B cell (primary cell): ENCODE measurements around the gene HEPACAM2. TPM values are rescaled to one million over a fixed set of nuclear protein-coding genes. Genes with fewer than 3 reads are reported as not detected.
A peak's percentile ranks its signal among the peaks of the same experiment; 100 is the strongest.

Experiments
- ATAC-seq: fragments of 200-7000 bp; cut with Tn5 transposase; one replicate; pipeline ENCODE4 v1.10.0; 2021; ENCODE audit warnings: low read depth, mild to moderate bottlenecking, moderate number of reproducible peaks, moderate library complexity
- CTCF ChIA-PET: fragments of 350-600 bp; sonication (Branson Sonifier 250); formaldehyde crosslinking; loops from one replicate; lab custom pipeline; 2021; ENCODE audit warnings: antibody characterized with exemption, inconsistent platforms; lab: Charles Lee
- POLR2A ChIA-PET: fragments of 350-600 bp; sonication (Branson Sonifier 250); formaldehyde crosslinking; loops from one replicate; lab custom pipeline; 2021; ENCODE audit warnings: antibody characterized with exemption; lab: Charles Lee
- DNase-seq: peaks from one replicate; pipeline ENCODE4 v3.0.0; 2013
- H2AFZ ChIP-seq: 2 replicates; pipeline ENCODE4 v1.6.1; 2012; ENCODE audit warnings: mild to moderate bottlenecking, low read depth, low read length; ENCODE audit not compliant: insufficient read depth, poor library complexity, severe bottlenecking
- H3K27ac ChIP-seq, 2 donors: 1 replicate in 1 of 2; 2 replicates in 1 of 2; pipeline ENCODE4 v1.5.1; 2012 to 2013; ENCODE audit warnings: low read length in 2 of 2, mild to moderate bottlenecking in 2 of 2, moderate library complexity in 1 of 2
- H3K27me3 ChIP-seq, 4 experiments: fragments of 200-600 bp in 1 of 4; sonication (generic) in 1 of 4; replicated peaks in 1 of 4; 1 replicate in 2 of 4; 2 replicates in 2 of 4; pipeline versions ENCODE4 v1.6.1 to v1.7.0; 2013 to 2016; ENCODE audit warnings: low read length in 3 of 4, mild to moderate bottlenecking in 2 of 4, mixed read lengths in 1 of 4, moderate library complexity in 1 of 4; ENCODE audit not compliant: insufficient read depth in 4 of 4, control insufficient read depth in 3 of 4; ENCODE audit errors: control extremely low read depth in 1 of 4
- H3K36me3 ChIP-seq, 2 experiments: replicated peaks in 1 of 2; 1 replicate in 1 of 2; 2 replicates in 1 of 2; pipeline versions ENCODE4 v1.6.1 to v1.7.1; 2013; ENCODE audit warnings: low read length in 1 of 2; ENCODE audit not compliant: insufficient read depth in 2 of 2, control insufficient read depth in 1 of 2; ENCODE audit errors: control extremely low read depth in 1 of 2, extremely low read depth in 1 of 2
- H3K4me1 ChIP-seq, 2 donors: fragments of 200-600 bp in 1 of 2; sonication (generic) in 1 of 2; 1 replicate in 1 of 2; 2 replicates in 1 of 2; pipeline versions ENCODE4 v1.5.1 to v1.6.1; 2013 to 2017; ENCODE audit warnings: low read length in 2 of 2; ENCODE audit not compliant: control insufficient read depth in 2 of 2, insufficient read depth in 2 of 2
- H3K4me2 ChIP-seq: replicated peaks from 2 replicates; pipeline ENCODE3; 2012; ENCODE audit warnings: mild to moderate bottlenecking, low read depth, low read length; ENCODE audit not compliant: poor library complexity, severe bottlenecking
- H3K4me3 ChIP-seq, 5 experiments: fragments of 200-600 bp in 1 of 5; sonication (generic) in 1 of 5; 1 replicate in 3 of 5; 2 replicates in 2 of 5; pipeline versions ENCODE4 v1.5.1 to v1.7.0; 2011 to 2016; ENCODE audit warnings: low read length in 4 of 5, mild to moderate bottlenecking in 4 of 5, low read depth in 2 of 5, control low read depth in 1 of 5, moderate library complexity in 1 of 5; ENCODE audit not compliant: insufficient read depth in 1 of 5; ENCODE audit errors: control extremely low read depth in 1 of 5, extremely low read depth in 1 of 5
- H3K79me2 ChIP-seq: fragments of 200-600 bp; sonication (generic); one replicate; pipeline ENCODE4 v1.6.0; 2016; ENCODE audit warnings: low read length; ENCODE audit not compliant: control insufficient read depth, insufficient read depth
- H3K9ac ChIP-seq: fragments of 200-600 bp; sonication (generic); 2 replicates; pipeline ENCODE4 v1.6.1; 2017; ENCODE audit warnings: mild to moderate bottlenecking, low read length, moderate library complexity
- H3K9me3 ChIP-seq, 3 donors: one replicate each; pipeline versions ENCODE4 v1.6.1 to v1.7.1; 2013; ENCODE audit warnings: low read length in 2 of 3; ENCODE audit not compliant: control insufficient read depth in 2 of 3, insufficient read depth in 1 of 3; ENCODE audit errors: control extremely low read depth in 1 of 3
- H4K20me1 ChIP-seq: 2 replicates; pipeline ENCODE4 v1.6.0; 2012; ENCODE audit warnings: mild to moderate bottlenecking, low read length; ENCODE audit not compliant: insufficient read depth, control insufficient read depth, poor library complexity, severe bottlenecking
- H3K27ac Mint-ChIP-seq: one replicate; pipeline ENCODE4 v1.8.0; 2021; ENCODE audit warnings: mixed read lengths
- H3K27me3 Mint-ChIP-seq: one replicate; pipeline ENCODE4 v1.8.0; 2021; ENCODE audit warnings: mixed read lengths
- H3K4me1 Mint-ChIP-seq: one replicate; pipeline ENCODE4 v1.8.0; 2021; ENCODE audit warnings: mixed read lengths
- H3K4me3 Mint-ChIP-seq: one replicate; pipeline ENCODE4 v1.8.0; 2021; ENCODE audit warnings: mixed read lengths
- H3K9me3 Mint-ChIP-seq: one replicate; pipeline ENCODE4 v1.8.0; 2022; ENCODE audit warnings: mixed read lengths; ENCODE audit not compliant: insufficient read depth
- EZH2 ChIP-seq: IDR thresholded peaks from 2 replicates; pipeline ENCODE4 v1.6.1; 2012; ENCODE audit warnings: borderline replicate concordance, low read depth, mild to moderate bottlenecking, moderate library complexity, low read length; ENCODE audit not compliant: insufficient read depth, poor library complexity, severe bottlenecking
- WGBS: methylation state at CpG from one replicate; pipeline ENCODE4 v1.1.5; 2013; ENCODE audit warnings: missing lambda C conversion rate; ENCODE audit not compliant: insufficient coverage; 5-methylcytosine and 5-hydroxymethylcytosine counted together
- intact Hi-C: fragments of 100-400 bp; cut with micrococcal nuclease; formaldehyde crosslinking; loops from one replicate; pipeline ENCODE4 v1.10.0; 2022
- polyA plus RNA-seq: library from polyadenylated mRNA; depleted of rRNA; stranded (reverse); fragments of >200 nt; gene quantifications from 2 replicates; pipeline ENCODE4 v1.2.3, GENCODE V29; 2012
- total RNA-seq, 2 donors: library from RNA; stranded (reverse); fragments of 120-200 nt in 1 of 2; gene quantifications; 1 replicate in 1 of 2; 2 replicates in 1 of 2; pipeline versions ENCODE4 v1.2.3 to v1.2.4, GENCODE V29; 2013 to 2022
- TF ChIP-seq, protein P1 (sequence below): fragments of 200-600 bp; IDR thresholded peaks from one replicate; pipeline ENCODE4 v1.8.0; 2022; ENCODE audit warnings: antibody characterized with exemption, mild to moderate bottlenecking

The HEPACAM2 gene
- total and polyA plus RNA-seq, 2 donors (not counting 1 experiment from before 2014, with no cell fraction given): not detected

GRCh38 chr7:93147363-93147762 is 78.9 kb downstream of the HEPACAM2 start:
- intact Hi-C loops: loop anchor here (2.0 to 5.0 kb wide), 2 partner anchors 50 to 81 kb away; no protein-coding TSS in a partner anchor
- peaks cover 48% of the 10 kb centered on the region for H3K4me1 Mint-ChIP-seq
- WGBS: no CpG with 5 or more reads among the region's 3 CpGs
- Histone ChIP-seq H3K9ac (peak overlapping the region; percentile 75), H3K79me2 (peaks cover 37% of the 10 kb centered on the region), H3K4me1 (peaks cover 40 to 47% of the 10 kb centered on the region in 2 donors), H3K4me3 (peak overlapping the region; percentile 43 to 93 (median 62)), H3K9me3 (no peaks in the 10 kb centered on the region), H3K4me2 (peak overlapping the region; percentile 75), H2AFZ (peak overlapping the region; percentile 37), H3K27me3 (no peaks in the 10 kb centered on the region), H3K36me3 (peaks cover 13 to 26% of the 10 kb centered on the region in 2 experiments), H3K27ac (peak overlapping the region in 1 of 2 donors; percentile 85), H4K20me1 (peaks cover 3% of the 10 kb centered on the region)
- no peaks in the 10 kb centered on the region for H3K27me3 Mint-ChIP-seq
- ChIA-PET CTCF (interaction anchor here (0.9 kb wide), 1 partner anchor 81 kb away, joined by 3 read pairs; no protein-coding TSS in a partner anchor), POLR2A (no interaction called here)
- peak overlapping the region; percentile 85 for H3K27ac Mint-ChIP-seq
- peak overlapping the region; percentile 90 for H3K4me3 Mint-ChIP-seq
- TF ChIP-seq, protein P1, sequence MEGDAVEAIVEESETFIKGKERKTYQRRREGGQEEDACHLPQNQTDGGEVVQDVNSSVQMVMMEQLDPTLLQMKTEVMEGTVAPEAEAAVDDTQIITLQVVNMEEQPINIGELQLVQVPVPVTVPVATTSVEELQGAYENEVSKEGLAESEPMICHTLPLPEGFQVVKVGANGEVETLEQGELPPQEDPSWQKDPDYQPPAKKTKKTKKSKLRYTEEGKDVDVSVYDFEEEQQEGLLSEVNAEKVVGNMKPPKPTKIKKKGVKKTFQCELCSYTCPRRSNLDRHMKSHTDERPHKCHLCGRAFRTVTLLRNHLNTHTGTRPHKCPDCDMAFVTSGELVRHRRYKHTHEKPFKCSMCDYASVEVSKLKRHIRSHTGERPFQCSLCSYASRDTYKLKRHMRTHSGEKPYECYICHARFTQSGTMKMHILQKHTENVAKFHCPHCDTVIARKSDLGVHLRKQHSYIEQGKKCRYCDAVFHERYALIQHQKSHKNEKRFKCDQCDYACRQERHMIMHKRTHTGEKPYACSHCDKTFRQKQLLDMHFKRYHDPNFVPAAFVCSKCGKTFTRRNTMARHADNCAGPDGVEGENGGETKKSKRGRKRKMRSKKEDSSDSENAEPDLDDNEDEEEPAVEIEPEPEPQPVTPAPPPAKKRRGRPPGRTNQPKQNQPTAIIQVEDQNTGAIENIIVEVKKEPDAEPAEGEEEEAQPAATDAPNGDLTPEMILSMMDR: no peak
- no peak for TF ChIP-seq EZH2
- no peaks in the 10 kb centered on the region for H3K9me3 Mint-ChIP-seq
- ATAC-seq: peak; percentile 67
- peak; percentile 43 for DNase-seq

GRCh38 chr7:93146472-93147141 is 79.7 kb downstream of the HEPACAM2 start:
- Histone ChIP-seq H3K9ac (peak overlapping the region; percentile 75), H3K9me3 (no peaks in the 10 kb centered on the region), H3K27me3 (no peaks in the 10 kb centered on the region), H3K27ac (peak overlapping the region in 1 of 2 donors; percentile 85), H4K20me1 (peaks cover 3% of the 10 kb centered on the region), H2AFZ (peak overlapping the region; percentile 37), H3K79me2 (peaks cover 37% of the 10 kb centered on the region), H3K4me2 (peak overlapping the region; percentile 75), H3K4me1 (peaks cover 40 to 47% of the 10 kb centered on the region in 2 donors), H3K4me3 (peak overlapping the region; percentile 43 to 93 (median 62)), H3K36me3 (peaks cover 13 to 33% of the 10 kb centered on the region in 2 experiments)
- CTCF ChIA-PET: interaction anchor here (0.6 to 0.9 kb wide), 2 partner anchors 81 to 458 kb away, joined by 3 read pairs; no protein-coding TSS in a partner anchor
- Mint-ChIP-seq H3K4me1 (peaks cover 48% of the 10 kb centered on the region), H3K27me3 (no peaks in the 10 kb centered on the region), H3K4me3 (peak overlapping the region; percentile 90), H3K27ac (peak overlapping the region; percentile 85), H3K9me3 (no peaks in the 10 kb centered on the region)
- TF ChIP-seq, protein P1: no peak
- TF ChIP-seq EZH2: no peak
- ATAC-seq (no peak), DNase-seq (peak; percentile 11)
- WGBS: 8% methylated on average over 2 of the region's 5 CpGs
- intact Hi-C loops: loop anchor here (2.0 to 5.0 kb wide), 2 partner anchors 49 to 82 kb away; no protein-coding TSS in a partner anchor
- POLR2A ChIA-PET: no interaction called here
